WTC11 (cell line): ENCODE results near the gene CHD9.

Experiments used
- CBFB ChIP-seq: sonication (generic); formaldehyde crosslinking; IDR thresholded peaks from 2 replicates; pipeline ENCODE4 v1.8.1; 2022; ENCODE audit warnings: mild to moderate bottlenecking, low read depth, missing genetic modification reagents
- CTCF ChIP-seq: fragments of 200-600 bp; IDR thresholded peaks from 2 replicates; pipeline ENCODE4 v1.8.0; 2022; ENCODE audit warnings: antibody characterized with exemption
- ESRRA ChIP-seq: sonication (generic); formaldehyde crosslinking; IDR thresholded peaks from 2 replicates; pipeline ENCODE4 v1.8.1; 2022; ENCODE audit warnings: mild to moderate bottlenecking, missing genetic modification reagents, borderline replicate concordance
- TEAD4 ChIP-seq: sonication (generic); formaldehyde crosslinking; IDR thresholded peaks from 2 replicates; pipeline ENCODE4 v1.8.0; 2022; ENCODE audit warnings: mild to moderate bottlenecking, missing genetic modification reagents
- USF1 ChIP-seq: sonication (generic); formaldehyde crosslinking; IDR thresholded peaks from 2 replicates; pipeline ENCODE4 v1.8.0; 2022; ENCODE audit warnings: mild to moderate bottlenecking, missing genetic modification reagents
- ZNF263 ChIP-seq: sonication (generic); formaldehyde crosslinking; IDR thresholded peaks from 2 replicates; pipeline ENCODE4 v1.8.1; 2022; ENCODE audit warnings: low read depth, mild to moderate bottlenecking, moderate library complexity, missing genetic modification reagents
- ZNF512 ChIP-seq: sonication (generic); formaldehyde crosslinking; IDR thresholded peaks from 2 replicates; pipeline ENCODE4 v1.8.1; 2022; ENCODE audit warnings: missing genetic modification reagents, borderline replicate concordance

- TF ChIP-seq CBFB (no peak), CTCF (no peak), ESRRA (CRISPR knock-in tag) (no peak), USF1 (no peak), ZNF512 (CRISPR knock-in tag) (no peak), ZNF263 (no peak), TEAD4 (CRISPR knock-in tag) (no peak)
These were observed 154.6 kb downstream of the CHD9 start for GRCh38 chr16:53209429-53209828.
